ENCODE results near the gene BUD23.
"Not testable (repeated sequence)": the region's sequence is repeated elsewhere in the genome, so short reads cannot be mapped to it uniquely, and the experiment has no call there.

BUD23 gene

DNA sequence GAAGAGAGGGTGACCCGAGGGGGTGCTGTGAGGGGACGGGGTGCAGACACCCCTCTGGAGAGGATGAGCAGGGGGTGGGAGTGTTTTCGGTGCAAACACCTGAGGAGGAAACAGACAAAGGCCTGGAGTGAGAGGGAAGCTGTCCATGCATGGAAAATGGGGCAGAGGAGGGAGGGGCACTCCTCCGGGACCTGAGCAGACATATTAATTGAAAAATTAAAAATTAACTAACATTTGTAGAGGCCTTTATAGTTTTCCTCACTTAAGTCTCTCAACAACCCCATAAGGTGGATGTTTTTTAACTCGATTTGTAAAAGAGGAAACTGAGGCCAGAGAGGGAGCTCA lies 14.5 kb upstream of the BUD23 start:
- peak; percentile 29 for DNase-seq

DNA sequence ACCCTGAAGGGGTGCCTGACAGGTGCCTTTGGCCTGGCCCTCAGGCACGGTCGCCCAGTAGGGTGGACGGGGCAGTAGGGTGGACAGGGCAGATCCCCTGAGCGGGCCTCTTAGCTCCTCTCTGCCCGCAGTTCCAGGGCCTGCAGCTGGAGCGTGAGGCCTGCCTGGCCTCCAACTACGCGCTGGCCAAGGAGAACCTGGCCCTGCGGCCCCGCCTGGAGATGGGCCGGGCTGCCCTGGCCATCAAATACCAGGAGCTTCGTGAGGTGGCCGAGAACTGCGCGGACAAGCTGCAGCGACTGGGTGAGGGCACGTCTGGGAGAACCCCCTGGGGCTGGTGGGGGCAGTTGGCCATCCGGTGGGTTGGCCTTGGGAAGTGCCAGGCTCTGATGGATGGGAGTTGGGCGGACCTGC lies 14.1 kb upstream of the BUD23 start:
- DNase-seq, result no peak

DNA sequence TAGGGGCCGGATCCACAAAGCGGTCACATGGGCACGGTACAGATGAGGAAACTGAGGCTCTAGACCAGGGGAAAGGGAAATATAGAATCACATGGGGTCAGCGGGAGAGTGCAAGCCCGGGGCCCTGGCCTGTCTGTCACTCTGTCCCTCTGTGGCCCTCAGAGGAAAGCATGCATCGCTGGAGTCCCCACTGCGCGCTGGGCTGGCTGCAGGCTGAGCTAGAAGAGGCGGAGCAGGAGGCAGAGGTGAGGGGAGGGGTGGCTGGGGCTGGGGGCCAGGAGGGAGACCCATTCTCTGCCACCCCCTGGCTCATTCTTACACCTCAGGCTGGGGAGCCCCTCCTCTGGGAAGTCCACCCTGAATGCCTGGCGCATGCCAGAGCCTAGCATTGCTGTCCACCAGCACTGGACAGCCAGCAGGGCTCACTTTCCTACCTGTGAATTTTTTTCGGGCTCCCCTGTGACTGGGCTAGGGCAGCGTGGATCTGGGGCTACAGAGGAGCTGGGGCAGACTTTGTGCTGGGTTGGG lies 13.5 kb upstream of the BUD23 start:
- no peak for DNase-seq

GRCh38 chr7:73671322-73671661 lies 12.1 kb upstream of the BUD23 start:
- no peak for DNase-seq

DNA sequence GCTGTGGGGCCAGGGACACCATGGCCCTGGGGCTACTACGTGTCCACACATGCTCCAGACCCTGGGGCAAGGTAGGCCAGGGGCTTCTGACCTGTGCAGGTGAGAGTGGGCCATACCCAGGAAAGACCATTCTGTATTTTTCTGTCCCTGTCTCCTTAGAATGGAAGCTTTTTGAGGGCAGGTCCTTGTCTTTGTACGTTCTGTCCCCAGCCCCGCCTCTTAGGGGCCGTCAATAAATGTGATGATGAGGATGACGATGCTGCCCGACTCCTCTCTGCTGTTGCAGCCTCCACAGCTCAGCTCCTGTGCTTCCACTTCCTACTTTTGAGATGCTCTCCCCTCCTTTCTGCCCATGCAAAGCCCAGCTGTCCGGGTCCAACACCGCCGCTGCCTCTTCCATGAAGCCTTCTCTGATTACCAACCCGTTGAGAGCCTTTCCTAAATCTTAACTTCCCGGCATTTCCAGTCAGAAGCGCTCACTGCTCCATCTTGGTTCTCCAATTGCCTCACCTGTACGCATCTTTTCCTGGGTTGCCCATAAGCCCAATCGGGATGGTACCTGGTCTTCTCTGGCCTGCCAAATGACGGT lies 11.4 kb upstream of the BUD23 start:
- no peak for DNase-seq

GRCh38 chr7:73674468-73675124 lies 8.8 kb upstream of the BUD23 start:
- DNase-seq, result no peak

GRCh38 chr7:73676062-73676461 lies 7.3 kb upstream of the BUD23 start:
- DNase-seq, result not testable (repeated sequence)

- no peak for DNase-seq
These were observed 4.5 kb upstream of the BUD23 start for GRCh38 chr7:73678862-73679261.

GRCh38 chr7:73679709-73680108 lies 3.7 kb upstream of the BUD23 start:
- DNase-seq, result no peak

GRCh38 chr7:73680501-73680900 lies 2.9 kb upstream of the BUD23 start:
- no peak for DNase-seq

- DNase-seq, result no peak
These were observed 2.4 kb upstream of the BUD23 start for GRCh38 chr7:73681031-73681430.

DNA sequence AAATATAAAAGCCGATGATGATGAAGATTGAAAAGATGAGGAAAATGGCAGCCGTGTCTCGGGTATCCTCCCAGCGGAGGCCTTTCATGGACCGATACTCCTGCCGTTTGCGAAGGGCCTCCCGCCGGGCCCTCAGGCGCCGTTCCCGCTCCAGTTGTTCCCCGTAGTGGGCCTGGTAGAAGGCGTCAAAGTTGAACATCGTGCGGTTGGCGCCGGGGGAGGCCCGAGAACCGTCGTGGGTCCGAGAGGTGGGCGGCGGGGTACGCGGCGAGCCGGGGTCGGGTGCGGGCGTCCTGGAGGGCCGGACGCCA lies 697 bp upstream of the BUD23 start:
- no peak for DNase-seq

GRCh38 chr7:73683788-73684693 lies 644 bp downstream of the BUD23 start:
- no peak for DNase-seq

GRCh38 chr7:73685311-73685710 lies 1.9 kb downstream of the BUD23 start:
- DNase-seq, result no peak

DNA sequence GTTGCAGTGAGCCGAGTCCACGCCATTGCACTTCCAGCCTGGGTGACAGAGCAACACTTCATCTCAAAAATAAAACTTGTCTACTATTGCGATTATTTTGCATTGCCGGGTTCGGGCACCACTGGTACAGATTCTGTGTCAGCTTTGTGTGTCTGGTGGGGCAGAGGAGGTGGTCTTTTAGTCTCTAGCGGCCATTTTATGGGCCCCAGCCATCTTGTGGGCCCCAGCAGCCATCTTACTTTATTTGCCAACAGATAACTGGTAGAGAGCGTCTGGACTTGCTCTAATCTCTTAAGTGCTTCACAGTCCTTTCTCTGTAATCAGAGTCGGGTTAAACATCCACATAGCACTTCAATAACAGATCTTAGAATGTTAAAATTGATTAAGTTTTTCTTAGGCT lies 4.9 kb downstream of the BUD23 start:
- DNase-seq, result no peak

DNA sequence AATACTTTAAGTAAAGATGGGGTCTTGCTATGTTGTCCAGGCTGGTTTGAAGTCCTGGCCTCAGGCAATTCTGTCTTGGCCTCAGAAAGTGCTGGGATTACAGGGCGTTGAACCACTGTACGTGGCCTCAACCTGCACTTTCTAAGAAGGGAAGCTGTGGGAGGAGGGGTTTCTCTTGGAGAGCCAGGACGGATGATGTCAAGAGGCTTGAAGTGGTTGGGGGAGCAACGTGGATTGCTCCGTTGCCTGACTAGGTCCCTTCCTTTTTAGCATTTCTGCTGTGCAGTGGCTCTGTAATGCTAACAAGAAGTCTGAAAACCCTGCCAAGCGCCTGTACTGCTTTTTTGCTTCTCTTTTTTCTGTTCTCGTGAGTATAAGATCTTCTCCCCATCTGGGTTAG lies 7.2 kb downstream of the BUD23 start:
- DNase-seq, result no peak

DNA sequence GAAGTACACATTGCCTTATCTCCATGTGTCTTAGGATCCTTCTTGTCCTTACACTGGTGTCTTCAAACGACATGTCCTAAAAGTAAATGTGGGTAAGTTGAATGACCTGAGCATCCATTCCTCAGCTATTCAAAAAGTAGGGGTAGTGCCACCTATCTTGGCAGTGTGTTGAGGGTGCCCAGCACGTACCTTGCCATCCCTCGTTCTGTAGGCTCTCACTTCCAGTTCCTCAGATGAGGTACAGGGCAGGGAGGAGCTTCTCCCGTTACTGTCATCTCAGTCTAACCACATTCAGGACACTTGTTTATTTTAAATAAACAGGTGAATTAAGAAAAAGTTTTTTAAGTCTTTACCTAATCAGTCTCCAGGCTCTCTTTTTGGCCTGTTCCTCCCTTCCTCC lies 13.0 kb downstream of the BUD23 start:
- DNase-seq, result no peak

GRCh38 chr7:73698410-73698809 lies 15.0 kb downstream of the BUD23 start:
- no peak for DNase-seq

GRCh38 chr7:73699370-73700068 lies 16.1 kb downstream of the BUD23 start:
- DNase-seq, result no peak

DNA sequence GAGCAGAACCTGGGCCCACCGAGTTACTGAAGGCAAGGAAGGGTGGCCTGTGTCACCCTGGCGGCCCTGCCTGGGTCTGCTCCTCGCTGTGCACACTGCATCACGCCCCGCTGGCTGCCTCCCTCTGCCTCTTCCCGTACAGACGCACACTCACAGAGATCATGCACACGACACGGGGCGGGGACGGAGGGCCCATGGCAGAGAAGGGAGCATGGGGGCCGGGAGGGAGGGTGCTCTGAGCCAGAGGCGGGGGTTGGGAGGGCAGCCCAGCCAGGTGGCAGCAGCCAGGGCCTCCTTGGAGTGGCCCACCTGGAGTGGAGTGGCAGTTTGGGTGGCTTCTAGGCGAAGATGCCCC lies 16.6 kb downstream of the BUD23 start:
- DNase-seq, result no peak

- no peak for DNase-seq
These were observed 17.3 kb downstream of the BUD23 start for GRCh38 chr7:73700581-73701134.

GRCh38 chr7:73701357-73701995 lies 18.1 kb downstream of the BUD23 start:
- no peak for DNase-seq

- no peak for DNase-seq
These were observed 18.8 kb downstream of the BUD23 start for GRCh38 chr7:73702226-73702625.

Data from DMS79 treated with DMSO at 0.1 percent for 48 hours (cell line).